ENCODE data around the gene TEPSIN.

- TF ChIP-seq POLR2AphosphoS5 (IDR thresholded peaks at IDR 0.05) = no peak
- TF ChIP-seq POLR2A (IDR thresholded peaks at IDR 0.05) = no peak
Measured at GRCh38 chr17:81183316-81183715, 55.5 kb downstream of the TEPSIN start.
